Measurements from ENCODE around the gene RAB20. TPM values are rescaled to one million over a fixed set of nuclear protein-coding genes. Genes with fewer than 3 reads are reported as not detected.

RAB20 gene
- total RNA-seq, 1 donor from 2014 or later = 2.6 TPM

- Mint-ChIP-seq H3K9me3 (ENCODE audit: unreplicated experiment) (no peaks in the 10 kb centered on the region), H3K4me3 (ENCODE audit: unreplicated experiment) (no peak overlapping the region), H3K27ac (ENCODE audit: unreplicated experiment) (no peak overlapping the region), H3K4me1 (ENCODE audit: low read depth, unreplicated experiment) (peaks cover 18% of the 10 kb centered on the region), H3K27me3 (ENCODE audit: low read depth, unreplicated experiment) (no peaks in the 10 kb centered on the region), H3K36me3 (ENCODE audit: low read depth, unreplicated experiment) (peaks cover 45% of the 10 kb centered on the region)
- Histone ChIP-seq H3K9ac (ENCODE audit: low read length) (no peak overlapping the region), H3K9me3 (ENCODE audit: insufficient read depth, low read depth, low read length) (no peaks in the 10 kb centered on the region), H2AFZ (ENCODE audit: low read depth, low read length) (no peak overlapping the region), H3K79me2 (ENCODE audit: insufficient read depth, low read length) (no peaks in the 10 kb centered on the region), H3K4me2 (ENCODE audit: low read length) (no peak overlapping the region), H4K20me1 (ENCODE audit: insufficient read depth, low read length) (peaks cover 48% of the 10 kb centered on the region), H3K27me3 (ENCODE audit: insufficient read depth, low read length) (no peaks in the 10 kb centered on the region), H3K27ac (ENCODE audit: low read depth, low read length) (no peak overlapping the region), H3K36me3 (ENCODE audit: insufficient read depth, low read length) (peaks cover 59% of the 10 kb centered on the region), H3K4me1 (ENCODE audit: insufficient read depth, low read length) (no peaks in the 10 kb centered on the region), H3K4me3 (ENCODE audit: insufficient read depth, low read depth, low read length) (no peak overlapping the region)
- no peak for FAIRE-seq
- TF ChIP-seq CTCF (IDR thresholded peaks at IDR 0.05; ENCODE audit: insufficient read depth, low read depth, low read length) = no peak
- TF ChIP-seq EZH2 (IDR thresholded peaks at IDR 0.05; ENCODE audit: insufficient read depth, low read length) = no peak
- no peak for DNase-seq (ENCODE audit: low read depth)
These were observed 55.1 kb downstream of the RAB20 start for GRCh38 chr13:110506396-110506795.

- Histone ChIP-seq H3K9me3 (ENCODE audit: insufficient read depth, low read depth, low read length) (no peaks in the 10 kb centered on the region), H3K79me2 (ENCODE audit: insufficient read depth, low read length) (no peaks in the 10 kb centered on the region), H4K20me1 (ENCODE audit: insufficient read depth, low read length) (peaks cover 46% of the 10 kb centered on the region), H3K4me2 (ENCODE audit: low read length) (no peak overlapping the region), H3K27me3 (ENCODE audit: insufficient read depth, low read length) (no peaks in the 10 kb centered on the region), H3K27ac (ENCODE audit: low read depth, low read length) (no peak overlapping the region), H2AFZ (ENCODE audit: low read depth, low read length) (no peak overlapping the region), H3K4me3 (ENCODE audit: insufficient read depth, low read depth, low read length) (no peak overlapping the region), H3K4me1 (ENCODE audit: insufficient read depth, low read length) (peaks cover under 1% of the 10 kb centered on the region), H3K36me3 (ENCODE audit: insufficient read depth, low read length) (peaks cover 63% of the 10 kb centered on the region), H3K9ac (ENCODE audit: low read length) (no peak overlapping the region)
- Mint-ChIP-seq H3K27ac (ENCODE audit: unreplicated experiment) (no peak overlapping the region), H3K4me1 (ENCODE audit: low read depth, unreplicated experiment) (peaks cover 18% of the 10 kb centered on the region), H3K36me3 (ENCODE audit: low read depth, unreplicated experiment) (peaks cover 51% of the 10 kb centered on the region), H3K27me3 (ENCODE audit: low read depth, unreplicated experiment) (no peaks in the 10 kb centered on the region), H3K9me3 (ENCODE audit: unreplicated experiment) (no peaks in the 10 kb centered on the region), H3K4me3 (ENCODE audit: unreplicated experiment) (no peak overlapping the region)
- FAIRE-seq (no peak), DNase-seq (ENCODE audit: low read depth) (no peak)
- TF ChIP-seq EZH2 (IDR thresholded peaks at IDR 0.05; ENCODE audit: insufficient read depth, low read length) (no peak), CTCF (IDR thresholded peaks at IDR 0.05; ENCODE audit: insufficient read depth, low read depth, low read length) (no peak)
These were observed 55.9 kb downstream of the RAB20 start for GRCh38 chr13:110505594-110505993.

GRCh38 chr13:110503979-110504499, 57.5 kb downstream of the RAB20 start:
- H3K27ac Mint-ChIP-seq (ENCODE audit: unreplicated experiment) = peak overlapping the region; percentile 58
- DNase-seq (ENCODE audit: low read depth) = no peak

More at GRCh38 chr13:110503979-110504499, 57.5 kb downstream of the RAB20 start:
- H3K36me3 ChIP-seq (ENCODE audit: insufficient read depth, low read length) = peaks cover 55% of the 10 kb centered on the region
- peak overlapping the region; percentile 23 for H3K27ac ChIP-seq (ENCODE audit: low read depth, low read length)
- peak overlapping the region; percentile 16 for H3K9ac ChIP-seq (ENCODE audit: low read length)
- TF ChIP-seq EZH2 (IDR thresholded peaks at IDR 0.05; ENCODE audit: insufficient read depth, low read length) (no peak), CTCF (IDR thresholded peaks at IDR 0.05; ENCODE audit: insufficient read depth, low read depth, low read length) (no peak)
- no peaks in the 10 kb centered on the region for H3K79me2 ChIP-seq (ENCODE audit: insufficient read depth, low read length)
- FAIRE-seq = no peak
- H3K9me3 ChIP-seq (ENCODE audit: insufficient read depth, low read depth, low read length) = no peaks in the 10 kb centered on the region
- Mint-ChIP-seq H3K27me3 (ENCODE audit: low read depth, unreplicated experiment) (no peaks in the 10 kb centered on the region), H3K4me1 (ENCODE audit: low read depth, unreplicated experiment) (peaks cover 22% of the 10 kb centered on the region), H3K36me3 (ENCODE audit: low read depth, unreplicated experiment) (peaks cover 65% of the 10 kb centered on the region), H3K9me3 (ENCODE audit: unreplicated experiment) (peaks cover 1% of the 10 kb centered on the region), H3K4me3 (ENCODE audit: unreplicated experiment) (peak overlapping the region; percentile 20)
- H2AFZ ChIP-seq (ENCODE audit: low read depth, low read length) = no peak overlapping the region
- H3K4me1 ChIP-seq (ENCODE audit: insufficient read depth, low read length) = peaks cover 16% of the 10 kb centered on the region
- H4K20me1 ChIP-seq (ENCODE audit: insufficient read depth, low read length) = peaks cover 50% of the 10 kb centered on the region
- H3K4me2 ChIP-seq (ENCODE audit: low read length) = no peak overlapping the region
- H3K4me3 ChIP-seq (ENCODE audit: insufficient read depth, low read depth, low read length) = no peak overlapping the region
- no peaks in the 10 kb centered on the region for H3K27me3 ChIP-seq (ENCODE audit: insufficient read depth, low read length)

All from astrocyte (in vitro differentiated cells and primary cell).